ENCODE measurements around the gene RNF130. TPM values are rescaled to one million over a fixed set of nuclear protein-coding genes. Genes with fewer than 3 reads are reported as not detected.

RNF130 gene
- total and polyA plus RNA-seq, 9 of the 15 experiments (the other 6 are each of a cell fraction or from before 2014, with no cell fraction given), result 5.8 to 39.4 (median 27.1) TPM

DNA sequence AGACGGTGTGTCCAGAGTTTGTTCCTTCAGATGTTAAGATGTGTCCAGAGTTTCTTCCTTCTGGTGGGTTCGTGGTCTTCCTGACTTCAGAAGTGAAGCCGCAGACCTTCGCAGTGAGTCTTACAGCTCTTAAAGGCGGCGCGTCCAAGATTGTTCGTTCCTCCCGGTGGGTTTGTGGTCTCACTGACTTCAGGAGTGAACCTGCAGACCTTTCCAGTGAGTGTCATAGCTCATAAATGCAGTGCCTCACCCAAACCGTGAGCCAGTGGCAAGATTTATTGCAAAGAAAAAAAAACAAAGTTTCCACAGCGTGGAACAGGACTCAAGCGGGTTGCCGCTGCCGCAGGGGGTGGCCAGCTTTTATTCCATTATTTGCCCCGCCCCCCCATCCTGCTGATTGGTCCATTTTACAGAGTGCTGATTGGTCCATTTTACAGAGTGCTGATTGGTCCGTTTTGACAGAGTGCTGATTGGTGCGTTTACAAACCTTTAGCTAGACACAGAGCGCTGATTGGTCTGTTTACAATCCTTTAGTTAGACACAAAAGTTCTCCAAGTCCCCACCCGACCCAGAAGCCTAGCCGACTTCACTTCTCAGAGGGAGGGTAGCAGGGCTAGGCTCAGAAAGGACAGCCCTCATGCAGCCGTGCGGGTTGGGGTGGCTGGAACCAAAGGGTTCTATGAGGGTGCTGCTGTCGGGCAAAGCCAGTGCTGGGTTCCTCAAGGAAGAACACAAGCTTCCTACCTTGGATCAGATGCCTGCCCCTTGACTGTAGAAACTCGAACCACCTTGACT, 9.1 kb upstream of the RNF130 start:
- H3K79me2 ChIP-seq (ENCODE audit: control insufficient read depth, insufficient read depth, low read length), result no peaks in the 10 kb centered on the region
- ChIA-PET CTCF (ENCODE audit: low intra/inter-chr PET ratio) (no interaction called here), POLR2A (interaction anchor here (1.2 kb wide), 1 partner anchor 10 kb away, joined by 3 read pairs; no protein-coding TSS in a partner anchor)
- H3K4me2 ChIP-seq (ENCODE audit: insufficient read depth, low read length), result no peak overlapping the region
- no peak overlapping the region for H3K27ac ChIP-seq (ENCODE audit: extremely low read depth, low read depth, low read length)
- 0 out of 2 replicates have a peak, but pooled peaks cover 2% of the 10 kb centered on the region for H4K20me1 ChIP-seq (replicated peaks; ENCODE audit: control insufficient read depth, insufficient read depth, low read length)
- 0 out of 3 replicates have a peak, but pooled peaks have one; percentile 26 for ATAC-seq
- DNase-seq (ENCODE audit: extremely low read depth in 1 of 4, low spot score in 3 of 4), result peak in 1 of 4 experiments; percentile 18
- 53% methylated on average over 22 of the region's 24 CpGs for WGBS (ENCODE audit: insufficient coverage, low coverage, missing lambda C conversion rate)
- 0 out of 2 replicates have a peak, but pooled peaks cover 2% of the 10 kb centered on the region for H3K9me3 ChIP-seq (replicated peaks; ENCODE audit: control insufficient read depth, insufficient read depth, low read depth, low read length)
- FAIRE-seq, result no peak
- in situ Hi-C loops (cut with MboI) (no loop called here), intact Hi-C loops (cut with micrococcal nuclease) (no loop called here)
- peaks cover 9 to 13% of the 10 kb centered on the region in 2 experiments; a peak in 4 of 5 replicates for H3K4me1 ChIP-seq (replicated peaks in 1 of 2; ENCODE audit: control insufficient read depth in 2 of 2, insufficient read depth in 2 of 2, low read length in 2 of 2)
- H3K9ac ChIP-seq (ENCODE audit: insufficient read depth in 1 of 2, low read depth in 2 of 2, low read length in 2 of 2), result no peak overlapping the region
- no peaks in the 10 kb centered on the region for H3K9me1 ChIP-seq (ENCODE audit: control insufficient read depth, insufficient read depth, low read length)
- no TSS peak for BruUV-seq (replicated peaks)
- H2AFZ ChIP-seq (ENCODE audit: low read depth, low read length), result peak overlapping the region; percentile 2; the same call in 1 of the 2 replicates
- H3K36me3 ChIP-seq (ENCODE audit: control insufficient read depth, insufficient read depth, low read length), result no peaks in the 10 kb centered on the region
- H3K4me3 ChIP-seq, result no peak overlapping the region
- peaks cover 0 to 17% of the 10 kb centered on the region in 2 experiments; a peak in 2 of 5 replicates for H3K27me3 ChIP-seq (ENCODE audit: control insufficient read depth in 2 of 2, insufficient read depth in 2 of 2, low read length in 2 of 2)
- TF ChIP-seq SP2 (IDR thresholded peaks at IDR 0.05; ENCODE audit: extremely low read depth, low read depth, low read length, poor library complexity, severe bottlenecking), result no peak
- TF ChIP-seq FOXK1 (CRISPR knock-in tag; IDR thresholded peaks at IDR 0.05; ENCODE audit: borderline replicate concordance), result no peak
- no peak for TF ChIP-seq YBX1 (IDR thresholded peaks at IDR 0.05)
- TF ChIP-seq HCFC1 (IDR thresholded peaks at IDR 0.05; ENCODE audit: low read depth, low read length), result no peak
- TF ChIP-seq SMAD4 (CRISPR knock-in tag; conservative IDR thresholded peaks at IDR 0.05), result no peak
- peak; percentile 63 for TF ChIP-seq ZNF316 (IDR thresholded peaks at IDR 0.05)
- TF ChIP-seq HMGN3 (IDR thresholded peaks at IDR 0.05; ENCODE audit: borderline replicate concordance, extremely low read depth, insufficient read length, low read depth, low read length), result no peak
- TF ChIP-seq NFYB (IDR thresholded peaks at IDR 0.05; ENCODE audit: extremely low read depth, insufficient read length), result peak; percentile 75
- TF ChIP-seq, protein P1, sequence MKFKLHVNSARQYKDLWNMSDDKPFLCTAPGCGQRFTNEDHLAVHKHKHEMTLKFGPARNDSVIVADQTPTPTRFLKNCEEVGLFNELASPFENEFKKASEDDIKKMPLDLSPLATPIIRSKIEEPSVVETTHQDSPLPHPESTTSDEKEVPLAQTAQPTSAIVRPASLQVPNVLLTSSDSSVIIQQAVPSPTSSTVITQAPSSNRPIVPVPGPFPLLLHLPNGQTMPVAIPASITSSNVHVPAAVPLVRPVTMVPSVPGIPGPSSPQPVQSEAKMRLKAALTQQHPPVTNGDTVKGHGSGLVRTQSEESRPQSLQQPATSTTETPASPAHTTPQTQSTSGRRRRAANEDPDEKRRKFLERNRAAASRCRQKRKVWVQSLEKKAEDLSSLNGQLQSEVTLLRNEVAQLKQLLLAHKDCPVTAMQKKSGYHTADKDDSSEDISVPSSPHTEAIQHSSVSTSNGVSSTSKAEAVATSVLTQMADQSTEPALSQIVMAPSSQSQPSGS (CRISPR knock-in tag; IDR thresholded peaks at IDR 0.05), result no peak
- TF ChIP-seq, protein P2, sequence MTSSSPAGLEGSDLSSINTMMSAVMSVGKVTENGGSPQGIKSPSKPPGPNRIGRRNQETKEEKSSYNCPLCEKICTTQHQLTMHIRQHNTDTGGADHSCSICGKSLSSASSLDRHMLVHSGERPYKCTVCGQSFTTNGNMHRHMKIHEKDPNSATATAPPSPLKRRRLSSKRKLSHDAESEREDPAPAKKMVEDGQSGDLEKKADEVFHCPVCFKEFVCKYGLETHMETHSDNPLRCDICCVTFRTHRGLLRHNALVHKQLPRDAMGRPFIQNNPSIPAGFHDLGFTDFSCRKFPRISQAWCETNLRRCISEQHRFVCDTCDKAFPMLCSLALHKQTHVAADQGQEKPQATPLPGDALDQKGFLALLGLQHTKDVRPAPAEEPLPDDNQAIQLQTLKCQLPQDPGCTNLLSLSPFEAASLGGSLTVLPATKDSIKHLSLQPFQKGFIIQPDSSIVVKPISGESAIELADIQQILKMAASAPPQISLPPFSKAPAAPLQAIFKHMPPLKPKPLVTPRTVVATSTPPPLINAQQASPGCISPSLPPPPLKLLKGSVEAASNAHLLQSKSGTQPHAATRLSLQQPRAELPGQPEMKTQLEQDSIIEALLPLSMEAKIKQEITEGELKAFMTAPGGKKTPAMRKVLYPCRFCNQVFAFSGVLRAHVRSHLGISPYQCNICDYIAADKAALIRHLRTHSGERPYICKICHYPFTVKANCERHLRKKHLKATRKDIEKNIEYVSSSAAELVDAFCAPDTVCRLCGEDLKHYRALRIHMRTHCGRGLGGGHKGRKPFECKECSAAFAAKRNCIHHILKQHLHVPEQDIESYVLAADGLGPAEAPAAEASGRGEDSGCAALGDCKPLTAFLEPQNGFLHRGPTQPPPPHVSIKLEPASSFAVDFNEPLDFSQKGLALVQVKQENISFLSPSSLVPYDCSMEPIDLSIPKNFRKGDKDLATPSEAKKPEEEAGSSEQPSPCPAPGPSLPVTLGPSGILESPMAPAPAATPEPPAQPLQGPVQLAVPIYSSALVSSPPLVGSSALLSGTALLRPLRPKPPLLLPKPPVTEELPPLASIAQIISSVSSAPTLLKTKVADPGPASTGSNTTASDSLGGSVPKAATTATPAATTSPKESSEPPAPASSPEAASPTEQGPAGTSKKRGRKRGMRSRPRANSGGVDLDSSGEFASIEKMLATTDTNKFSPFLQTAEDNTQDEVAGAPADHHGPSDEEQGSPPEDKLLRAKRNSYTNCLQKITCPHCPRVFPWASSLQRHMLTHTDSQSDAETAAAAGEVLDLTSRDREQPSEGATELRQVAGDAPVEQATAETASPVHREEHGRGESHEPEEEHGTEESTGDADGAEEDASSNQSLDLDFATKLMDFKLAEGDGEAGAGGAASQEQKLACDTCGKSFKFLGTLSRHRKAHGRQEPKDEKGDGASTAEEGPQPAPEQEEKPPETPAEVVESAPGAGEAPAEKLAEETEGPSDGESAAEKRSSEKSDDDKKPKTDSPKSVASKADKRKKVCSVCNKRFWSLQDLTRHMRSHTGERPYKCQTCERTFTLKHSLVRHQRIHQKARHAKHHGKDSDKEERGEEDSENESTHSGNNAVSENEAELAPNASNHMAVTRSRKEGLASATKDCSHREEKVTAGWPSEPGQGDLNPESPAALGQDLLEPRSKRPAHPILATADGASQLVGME (CRISPR knock-in tag; IDR thresholded peaks at IDR 0.05), result no peak
- TF ChIP-seq ADNP (tag; IDR thresholded peaks at IDR 0.05), result no peak
- TF ChIP-seq KDM1A (IDR thresholded peaks at IDR 0.05), result no peak
